IMR-90 (cell line): Measurements from ENCODE around the gene ROBO2.

Experiments
- BHLHE40 ChIP-seq: fragments of 150-350 bp; IDR thresholded peaks from 2 replicates; pipeline ENCODE4 v1.6.1; 2016; ENCODE audit warnings: mild to moderate bottlenecking, low read depth, low read length
- CEBPB ChIP-seq: IDR thresholded peaks from 2 replicates; pipeline ENCODE4 v1.6.1; 2012; ENCODE audit warnings: low read depth, low read length, improper control_type of control experiment
- CHD1 ChIP-seq: IDR thresholded peaks from 2 replicates; pipeline ENCODE4 v1.6.1; 2012; ENCODE audit warnings: low read depth, low read length, improper control_type of control experiment
- MAZ ChIP-seq: IDR thresholded peaks from 2 replicates; pipeline ENCODE4 v1.6.1; 2012; ENCODE audit warnings: low read depth, mild to moderate bottlenecking, low read length, improper control_type of control experiment, moderate library complexity, borderline replicate concordance
- MXI1 ChIP-seq: IDR thresholded peaks from 2 replicates; pipeline ENCODE4 v1.6.1; 2012; ENCODE audit warnings: low read depth, mild to moderate bottlenecking, low read length, moderate library complexity, borderline replicate concordance
- POLR2A ChIP-seq: IDR thresholded peaks from 2 replicates; pipeline ENCODE4 v1.6.1; 2012; ENCODE audit warnings: mild to moderate bottlenecking, low read depth, low read length
- RAD21 ChIP-seq: IDR thresholded peaks from 2 replicates; pipeline ENCODE4 v1.6.1; 2012; ENCODE audit warnings: low read length, improper control_type of control experiment
- RFX5 ChIP-seq: IDR thresholded peaks from 2 replicates; pipeline ENCODE4 v1.8.0; 2012; ENCODE audit warnings: low read depth, mild to moderate bottlenecking, low read length, moderate library complexity
- TF ChIP-seq, protein P1 (sequence below): conservative IDR thresholded peaks from 2 replicates; pipeline ENCODE4 v1.5.1; 2012; ENCODE audit warnings: mild to moderate bottlenecking, low read depth, low read length, improper control_type of control experiment

- TF ChIP-seq MAZ (no peak), RFX5 (no peak), CEBPB (no peak), CHD1 (no peak), POLR2A (no peak), RAD21 (no peak), BHLHE40 (no peak), MXI1 (no peak)
- TF ChIP-seq, protein P1, sequence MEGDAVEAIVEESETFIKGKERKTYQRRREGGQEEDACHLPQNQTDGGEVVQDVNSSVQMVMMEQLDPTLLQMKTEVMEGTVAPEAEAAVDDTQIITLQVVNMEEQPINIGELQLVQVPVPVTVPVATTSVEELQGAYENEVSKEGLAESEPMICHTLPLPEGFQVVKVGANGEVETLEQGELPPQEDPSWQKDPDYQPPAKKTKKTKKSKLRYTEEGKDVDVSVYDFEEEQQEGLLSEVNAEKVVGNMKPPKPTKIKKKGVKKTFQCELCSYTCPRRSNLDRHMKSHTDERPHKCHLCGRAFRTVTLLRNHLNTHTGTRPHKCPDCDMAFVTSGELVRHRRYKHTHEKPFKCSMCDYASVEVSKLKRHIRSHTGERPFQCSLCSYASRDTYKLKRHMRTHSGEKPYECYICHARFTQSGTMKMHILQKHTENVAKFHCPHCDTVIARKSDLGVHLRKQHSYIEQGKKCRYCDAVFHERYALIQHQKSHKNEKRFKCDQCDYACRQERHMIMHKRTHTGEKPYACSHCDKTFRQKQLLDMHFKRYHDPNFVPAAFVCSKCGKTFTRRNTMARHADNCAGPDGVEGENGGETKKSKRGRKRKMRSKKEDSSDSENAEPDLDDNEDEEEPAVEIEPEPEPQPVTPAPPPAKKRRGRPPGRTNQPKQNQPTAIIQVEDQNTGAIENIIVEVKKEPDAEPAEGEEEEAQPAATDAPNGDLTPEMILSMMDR = no peak
Observed at GRCh38 chr3:77227567-77227966, 187.7 kb downstream of the ROBO2 start.
